ENCODE measurements around the gene TNFAIP8.

DNA sequence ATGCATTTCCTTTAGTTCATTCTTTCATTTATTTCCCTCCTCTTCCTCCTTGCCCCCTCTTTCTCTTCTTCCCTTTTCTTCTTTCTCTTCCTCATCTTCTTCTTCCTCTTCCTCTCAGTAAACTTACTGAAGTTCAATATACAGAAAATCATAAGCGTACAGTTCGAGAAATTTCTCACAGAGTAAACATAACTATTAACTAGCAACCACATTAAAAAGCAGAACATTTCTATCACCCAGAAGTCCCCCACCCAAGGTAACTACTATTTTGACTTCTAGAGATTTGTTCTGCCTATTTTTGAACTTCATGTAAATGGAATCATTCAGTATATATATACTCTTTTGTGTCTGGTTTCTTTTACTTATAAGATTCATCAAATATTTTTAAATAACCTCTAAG is 48.2 kb downstream of the TNFAIP8 start:
- TF ChIP-seq, protein P1, sequence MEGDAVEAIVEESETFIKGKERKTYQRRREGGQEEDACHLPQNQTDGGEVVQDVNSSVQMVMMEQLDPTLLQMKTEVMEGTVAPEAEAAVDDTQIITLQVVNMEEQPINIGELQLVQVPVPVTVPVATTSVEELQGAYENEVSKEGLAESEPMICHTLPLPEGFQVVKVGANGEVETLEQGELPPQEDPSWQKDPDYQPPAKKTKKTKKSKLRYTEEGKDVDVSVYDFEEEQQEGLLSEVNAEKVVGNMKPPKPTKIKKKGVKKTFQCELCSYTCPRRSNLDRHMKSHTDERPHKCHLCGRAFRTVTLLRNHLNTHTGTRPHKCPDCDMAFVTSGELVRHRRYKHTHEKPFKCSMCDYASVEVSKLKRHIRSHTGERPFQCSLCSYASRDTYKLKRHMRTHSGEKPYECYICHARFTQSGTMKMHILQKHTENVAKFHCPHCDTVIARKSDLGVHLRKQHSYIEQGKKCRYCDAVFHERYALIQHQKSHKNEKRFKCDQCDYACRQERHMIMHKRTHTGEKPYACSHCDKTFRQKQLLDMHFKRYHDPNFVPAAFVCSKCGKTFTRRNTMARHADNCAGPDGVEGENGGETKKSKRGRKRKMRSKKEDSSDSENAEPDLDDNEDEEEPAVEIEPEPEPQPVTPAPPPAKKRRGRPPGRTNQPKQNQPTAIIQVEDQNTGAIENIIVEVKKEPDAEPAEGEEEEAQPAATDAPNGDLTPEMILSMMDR (IDR thresholded peaks at IDR 0.05) = no peak
- TF ChIP-seq POLR2A (IDR thresholded peaks at IDR 0.05) (no peak), EP300 (IDR thresholded peaks at IDR 0.05) (no peak)

Measured in ovary (tissue), 3 donors.